Measurements from ENCODE around the gene SLC35G1.
A peak's percentile ranks its signal among the peaks of the same experiment; 100 is the strongest.

Gene SLC35G1

DNA sequence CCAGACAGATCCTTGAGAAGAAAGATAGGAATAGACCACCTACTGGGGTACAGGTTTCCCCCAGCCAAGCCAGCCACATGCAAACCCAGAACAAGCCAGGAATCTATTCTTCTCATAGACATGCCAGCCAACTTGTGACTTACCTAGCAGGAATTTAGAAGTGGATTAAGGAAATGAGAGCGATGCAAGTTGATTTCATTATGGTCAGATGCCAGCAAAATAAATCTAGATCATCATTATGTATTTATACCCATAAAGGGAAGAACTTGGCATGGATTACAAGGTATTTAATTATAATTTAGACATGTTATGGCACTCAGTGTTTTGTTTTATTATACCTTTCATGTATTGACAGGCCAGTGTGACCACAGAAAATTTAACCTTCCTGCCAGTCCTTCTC lies 32.8 kb downstream of the SLC35G1 start (continued):
- TF ChIP-seq, protein P1, sequence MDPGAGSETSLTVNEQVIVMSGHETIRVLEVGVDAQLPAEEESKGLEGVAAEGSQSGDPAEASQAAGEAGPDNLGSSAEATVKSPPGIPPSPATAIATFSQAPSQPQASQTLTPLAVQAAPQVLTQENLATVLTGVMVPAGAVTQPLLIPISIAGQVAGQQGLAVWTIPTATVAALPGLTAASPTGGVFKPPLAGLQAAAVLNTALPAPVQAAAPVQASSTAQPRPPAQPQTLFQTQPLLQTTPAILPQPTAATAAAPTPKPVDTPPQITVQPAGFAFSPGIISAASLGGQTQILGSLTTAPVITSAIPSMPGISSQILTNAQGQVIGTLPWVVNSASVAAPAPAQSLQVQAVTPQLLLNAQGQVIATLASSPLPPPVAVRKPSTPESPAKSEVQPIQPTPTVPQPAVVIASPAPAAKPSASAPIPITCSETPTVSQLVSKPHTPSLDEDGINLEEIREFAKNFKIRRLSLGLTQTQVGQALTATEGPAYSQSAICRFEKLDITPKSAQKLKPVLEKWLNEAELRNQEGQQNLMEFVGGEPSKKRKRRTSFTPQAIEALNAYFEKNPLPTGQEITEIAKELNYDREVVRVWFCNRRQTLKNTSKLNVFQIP (CRISPR knock-in tag; IDR thresholded peaks at IDR 0.05; ENCODE audit: borderline replicate concordance, low read depth), result peak; percentile 86; the same call in 1 of the 2 replicates
- no peak for TF ChIP-seq PPARA (CRISPR knock-in tag; IDR thresholded peaks at IDR 0.05; ENCODE audit: borderline replicate concordance)

DNA sequence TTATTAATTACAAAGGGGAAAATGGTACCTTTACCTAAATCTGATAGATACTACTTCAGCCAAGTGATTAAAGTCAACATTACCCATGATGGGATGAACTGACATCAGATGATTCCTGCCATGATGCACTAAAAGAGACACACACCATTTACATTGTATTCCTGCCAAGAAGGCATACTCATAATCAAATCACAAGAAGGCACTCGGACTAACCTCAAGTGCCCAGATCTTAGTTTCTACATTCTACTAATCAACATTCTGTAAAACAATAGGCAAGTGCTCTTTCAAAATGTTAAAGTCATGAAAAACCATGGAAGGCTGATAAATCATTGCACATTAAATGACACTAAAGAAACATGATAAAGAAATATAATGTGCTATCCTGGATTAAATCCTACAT lies 44.4 kb downstream of the SLC35G1 start:
- peak; percentile 70 for ATAC-seq
- TF ChIP-seq ZNF70 (CRISPR knock-in tag; IDR thresholded peaks at IDR 0.05) (no peak), ZC3H10 (CRISPR knock-in tag; IDR thresholded peaks at IDR 0.05) (peak; percentile 54; the same call in 1 of the 2 replicates), ISL1 (CRISPR knock-in tag; IDR thresholded peaks at IDR 0.05) (peak; percentile 84)
- TF ChIP-seq, protein P2, sequence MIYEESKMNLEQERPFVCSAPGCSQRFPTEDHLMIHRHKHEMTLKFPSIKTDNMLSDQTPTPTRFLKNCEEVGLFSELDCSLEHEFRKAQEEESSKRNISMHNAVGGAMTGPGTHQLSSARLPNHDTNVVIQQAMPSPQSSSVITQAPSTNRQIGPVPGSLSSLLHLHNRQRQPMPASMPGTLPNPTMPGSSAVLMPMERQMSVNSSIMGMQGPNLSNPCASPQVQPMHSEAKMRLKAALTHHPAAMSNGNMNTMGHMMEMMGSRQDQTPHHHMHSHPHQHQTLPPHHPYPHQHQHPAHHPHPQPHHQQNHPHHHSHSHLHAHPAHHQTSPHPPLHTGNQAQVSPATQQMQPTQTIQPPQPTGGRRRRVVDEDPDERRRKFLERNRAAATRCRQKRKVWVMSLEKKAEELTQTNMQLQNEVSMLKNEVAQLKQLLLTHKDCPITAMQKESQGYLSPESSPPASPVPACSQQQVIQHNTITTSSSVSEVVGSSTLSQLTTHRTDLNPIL (CRISPR knock-in tag; IDR thresholded peaks at IDR 0.05; ENCODE audit: low read depth), result 0 out of 2 replicates have a peak, but pooled peaks have one; percentile 50
- TF ChIP-seq, protein P1 (CRISPR knock-in tag; IDR thresholded peaks at IDR 0.05; ENCODE audit: borderline replicate concordance, low read depth), result no peak

DNA sequence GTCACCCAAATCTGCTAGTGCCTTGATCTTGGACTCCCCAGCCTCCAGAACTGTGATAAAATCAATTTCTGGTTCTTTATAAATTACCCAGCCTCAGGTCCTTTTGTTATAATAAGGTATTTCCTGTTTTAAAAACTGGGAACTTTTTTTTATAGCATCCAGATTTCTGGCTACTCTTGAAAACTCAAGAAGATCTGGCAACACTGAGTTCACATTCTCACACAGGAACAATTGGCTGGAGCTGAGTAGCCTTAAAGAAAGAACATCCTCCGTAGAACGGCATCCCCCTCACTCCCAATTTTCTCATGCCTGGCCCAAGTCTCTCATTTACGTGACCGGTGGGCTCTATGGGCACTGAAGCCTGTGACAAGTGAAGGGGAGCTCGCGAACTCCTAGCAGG lies 47.1 kb downstream of the SLC35G1 start:
- no peak for ATAC-seq

DNA sequence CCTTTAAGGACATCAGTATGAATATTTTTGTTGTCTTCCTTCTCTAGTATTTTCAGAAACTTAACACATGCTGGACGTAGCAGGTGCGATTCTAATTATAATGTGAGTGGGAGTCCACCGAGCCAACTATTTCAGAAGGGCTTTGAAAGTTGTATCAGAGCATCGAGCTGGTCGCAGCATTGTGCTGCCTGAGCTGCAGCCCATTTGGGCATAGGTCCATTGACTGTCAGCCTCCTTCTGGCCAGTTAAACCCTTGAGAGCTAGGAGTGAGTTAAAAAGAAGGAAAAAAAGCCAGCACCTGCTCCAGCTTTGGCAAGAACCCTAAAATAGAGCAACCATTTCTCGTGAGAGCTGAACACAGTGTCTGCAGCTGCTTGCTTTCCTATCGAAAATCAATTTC lies 47.8 kb downstream of the SLC35G1 start:
- TF ChIP-seq, protein P3, sequence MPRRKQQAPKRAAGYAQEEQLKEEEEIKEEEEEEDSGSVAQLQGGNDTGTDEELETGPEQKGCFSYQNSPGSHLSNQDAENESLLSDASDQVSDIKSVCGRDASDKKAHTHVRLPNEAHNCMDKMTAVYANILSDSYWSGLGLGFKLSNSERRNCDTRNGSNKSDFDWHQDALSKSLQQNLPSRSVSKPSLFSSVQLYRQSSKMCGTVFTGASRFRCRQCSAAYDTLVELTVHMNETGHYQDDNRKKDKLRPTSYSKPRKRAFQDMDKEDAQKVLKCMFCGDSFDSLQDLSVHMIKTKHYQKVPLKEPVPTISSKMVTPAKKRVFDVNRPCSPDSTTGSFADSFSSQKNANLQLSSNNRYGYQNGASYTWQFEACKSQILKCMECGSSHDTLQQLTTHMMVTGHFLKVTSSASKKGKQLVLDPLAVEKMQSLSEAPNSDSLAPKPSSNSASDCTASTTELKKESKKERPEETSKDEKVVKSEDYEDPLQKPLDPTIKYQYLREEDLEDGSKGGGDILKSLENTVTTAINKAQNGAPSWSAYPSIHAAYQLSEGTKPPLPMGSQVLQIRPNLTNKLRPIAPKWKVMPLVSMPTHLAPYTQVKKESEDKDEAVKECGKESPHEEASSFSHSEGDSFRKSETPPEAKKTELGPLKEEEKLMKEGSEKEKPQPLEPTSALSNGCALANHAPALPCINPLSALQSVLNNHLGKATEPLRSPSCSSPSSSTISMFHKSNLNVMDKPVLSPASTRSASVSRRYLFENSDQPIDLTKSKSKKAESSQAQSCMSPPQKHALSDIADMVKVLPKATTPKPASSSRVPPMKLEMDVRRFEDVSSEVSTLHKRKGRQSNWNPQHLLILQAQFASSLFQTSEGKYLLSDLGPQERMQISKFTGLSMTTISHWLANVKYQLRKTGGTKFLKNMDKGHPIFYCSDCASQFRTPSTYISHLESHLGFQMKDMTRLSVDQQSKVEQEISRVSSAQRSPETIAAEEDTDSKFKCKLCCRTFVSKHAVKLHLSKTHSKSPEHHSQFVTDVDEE (CRISPR knock-in tag; IDR thresholded peaks at IDR 0.05), result no peak
- TF ChIP-seq, protein P2 (CRISPR knock-in tag; IDR thresholded peaks at IDR 0.05; ENCODE audit: low read depth), result no peak
- no peak for TF ChIP-seq ZNF565 (CRISPR knock-in tag; conservative IDR thresholded peaks at IDR 0.05; ENCODE audit: low read depth)
- TF ChIP-seq ESRRG (CRISPR knock-in tag; IDR thresholded peaks at IDR 0.05), result no peak
- TF ChIP-seq PPARA (CRISPR knock-in tag; IDR thresholded peaks at IDR 0.05; ENCODE audit: borderline replicate concordance), result no peak
- TF ChIP-seq, protein P4, sequence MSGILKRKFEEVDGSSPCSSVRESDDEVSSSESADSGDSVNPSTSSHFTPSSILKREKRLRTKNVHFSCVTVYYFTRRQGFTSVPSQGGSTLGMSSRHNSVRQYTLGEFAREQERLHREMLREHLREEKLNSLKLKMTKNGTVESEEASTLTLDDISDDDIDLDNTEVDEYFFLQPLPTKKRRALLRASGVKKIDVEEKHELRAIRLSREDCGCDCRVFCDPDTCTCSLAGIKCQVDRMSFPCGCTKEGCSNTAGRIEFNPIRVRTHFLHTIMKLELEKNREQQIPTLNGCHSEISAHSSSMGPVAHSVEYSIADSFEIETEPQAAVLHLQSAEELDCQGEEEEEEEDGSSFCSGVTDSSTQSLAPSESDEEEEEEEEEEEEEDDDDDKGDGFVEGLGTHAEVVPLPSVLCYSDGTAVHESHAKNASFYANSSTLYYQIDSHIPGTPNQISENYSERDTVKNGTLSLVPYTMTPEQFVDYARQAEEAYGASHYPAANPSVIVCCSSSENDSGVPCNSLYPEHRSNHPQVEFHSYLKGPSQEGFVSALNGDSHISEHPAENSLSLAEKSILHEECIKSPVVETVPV (CRISPR knock-in tag; IDR thresholded peaks at IDR 0.05), result no peak
- no peak for TF ChIP-seq RARB (CRISPR knock-in tag; IDR thresholded peaks at IDR 0.05)
- no peak for TF ChIP-seq TCF4 (CRISPR knock-in tag; IDR thresholded peaks at IDR 0.05; ENCODE audit: borderline replicate concordance)
- TF ChIP-seq ARNTL (CRISPR knock-in tag; IDR thresholded peaks at IDR 0.05; ENCODE audit: borderline replicate concordance, low read depth), result no peak
- TF ChIP-seq, protein P5, sequence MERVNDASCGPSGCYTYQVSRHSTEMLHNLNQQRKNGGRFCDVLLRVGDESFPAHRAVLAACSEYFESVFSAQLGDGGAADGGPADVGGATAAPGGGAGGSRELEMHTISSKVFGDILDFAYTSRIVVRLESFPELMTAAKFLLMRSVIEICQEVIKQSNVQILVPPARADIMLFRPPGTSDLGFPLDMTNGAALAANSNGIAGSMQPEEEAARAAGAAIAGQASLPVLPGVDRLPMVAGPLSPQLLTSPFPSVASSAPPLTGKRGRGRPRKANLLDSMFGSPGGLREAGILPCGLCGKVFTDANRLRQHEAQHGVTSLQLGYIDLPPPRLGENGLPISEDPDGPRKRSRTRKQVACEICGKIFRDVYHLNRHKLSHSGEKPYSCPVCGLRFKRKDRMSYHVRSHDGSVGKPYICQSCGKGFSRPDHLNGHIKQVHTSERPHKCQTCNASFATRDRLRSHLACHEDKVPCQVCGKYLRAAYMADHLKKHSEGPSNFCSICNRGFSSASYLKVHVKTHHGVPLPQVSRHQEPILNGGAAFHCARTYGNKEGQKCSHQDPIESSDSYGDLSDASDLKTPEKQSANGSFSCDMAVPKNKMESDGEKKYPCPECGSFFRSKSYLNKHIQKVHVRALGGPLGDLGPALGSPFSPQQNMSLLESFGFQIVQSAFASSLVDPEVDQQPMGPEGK (CRISPR knock-in tag; IDR thresholded peaks at IDR 0.05; ENCODE audit: borderline replicate concordance), result no peak
- TF ChIP-seq BACH2 (CRISPR knock-in tag; IDR thresholded peaks at IDR 0.05; ENCODE audit: borderline replicate concordance), result no peak
- TF ChIP-seq, protein P1 (CRISPR knock-in tag; IDR thresholded peaks at IDR 0.05; ENCODE audit: borderline replicate concordance, low read depth), result no peak
- TF ChIP-seq GLIS3 (CRISPR knock-in tag; IDR thresholded peaks at IDR 0.05), result no peak
- TF ChIP-seq OSR1 (CRISPR knock-in tag; IDR thresholded peaks at IDR 0.05), result no peak
- no peak for ATAC-seq

More for the DNA sequence above, 47.1 kb downstream of the SLC35G1 start:
- TF ChIP-seq BACH2 (CRISPR knock-in tag; IDR thresholded peaks at IDR 0.05; ENCODE audit: borderline replicate concordance) (no peak), PPARA (CRISPR knock-in tag; IDR thresholded peaks at IDR 0.05; ENCODE audit: borderline replicate concordance) (no peak), SNAI2 (CRISPR knock-in tag; IDR thresholded peaks at IDR 0.05) (no peak)
